ENCODE data around the gene CCL28. TPM values are rescaled to one million over a fixed set of nuclear protein-coding genes. Genes with fewer than 3 reads are reported as not detected.

Gene CCL28
- total RNA-seq, 1 donor from 2014 or later: 0.46 TPM

DNA sequence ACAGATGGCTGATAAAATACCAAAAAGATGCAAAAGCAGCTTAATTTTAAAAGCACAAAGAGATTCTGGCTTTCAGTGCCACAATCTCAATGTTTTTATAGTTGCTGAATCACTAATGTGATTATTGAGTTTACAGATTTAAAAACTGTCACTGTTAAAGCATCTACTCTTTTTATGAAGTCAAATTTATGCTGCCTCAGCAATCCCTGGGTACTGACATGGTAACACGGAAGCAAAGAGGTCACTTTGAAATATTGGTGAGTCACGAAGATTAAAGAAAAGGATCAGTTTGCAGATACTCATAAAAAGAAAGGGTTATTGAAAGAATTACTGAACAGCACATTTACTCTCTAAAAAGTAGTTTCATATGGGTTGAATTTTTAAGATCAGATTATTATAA, 59.3 kb downstream of the CCL28 start:
- TF ChIP-seq CTCF (IDR thresholded peaks at IDR 0.05; ENCODE audit: unreplicated experiment): no peak
- H3K27me3 Mint-ChIP-seq (ENCODE audit: unreplicated experiment): peaks cover 1% of the 10 kb centered on the region
- no peaks in the 10 kb centered on the region for H3K9me3 Mint-ChIP-seq (ENCODE audit: unreplicated experiment)
- H3K36me3 Mint-ChIP-seq (ENCODE audit: low read depth, unreplicated experiment): no peaks in the 10 kb centered on the region
- H3K27ac Mint-ChIP-seq (ENCODE audit: unreplicated experiment): no peak overlapping the region
- DNase-seq (ENCODE audit: low spot score): no peak
- H3K4me1 Mint-ChIP-seq (ENCODE audit: unreplicated experiment): peaks cover 8% of the 10 kb centered on the region
- H3K4me3 Mint-ChIP-seq (ENCODE audit: unreplicated experiment): no peak overlapping the region

DNA sequence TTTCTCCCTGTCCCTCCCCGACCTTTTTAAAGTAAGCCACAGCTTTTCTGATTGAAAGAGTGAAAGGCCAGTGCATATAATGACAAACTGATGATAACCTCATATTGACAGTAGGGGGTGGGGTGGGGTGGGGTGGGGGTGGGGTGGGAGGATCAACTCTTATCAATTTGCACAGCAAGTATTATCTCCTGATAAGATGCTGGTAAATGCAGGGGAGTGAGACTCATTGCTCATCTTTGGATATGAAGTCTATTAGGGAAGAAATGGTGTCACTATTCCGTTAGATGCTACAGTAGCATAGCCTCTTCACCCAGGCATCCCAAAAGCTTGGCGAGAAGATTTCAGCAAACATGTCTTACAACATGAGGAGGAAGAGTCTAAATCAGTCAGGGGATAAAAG, 60.1 kb downstream of the CCL28 start:
- H3K9me3 Mint-ChIP-seq (ENCODE audit: unreplicated experiment): no peaks in the 10 kb centered on the region
- DNase-seq (ENCODE audit: low spot score): no peak
- H3K4me1 Mint-ChIP-seq (ENCODE audit: unreplicated experiment): peaks cover 8% of the 10 kb centered on the region
- TF ChIP-seq CTCF (IDR thresholded peaks at IDR 0.05; ENCODE audit: unreplicated experiment): no peak
- H3K36me3 Mint-ChIP-seq (ENCODE audit: low read depth, unreplicated experiment): no peaks in the 10 kb centered on the region
- no peak overlapping the region for H3K4me3 Mint-ChIP-seq (ENCODE audit: unreplicated experiment)
- no peak overlapping the region for H3K27ac Mint-ChIP-seq (ENCODE audit: unreplicated experiment)
- H3K27me3 Mint-ChIP-seq (ENCODE audit: unreplicated experiment): peaks cover 1% of the 10 kb centered on the region

DNA sequence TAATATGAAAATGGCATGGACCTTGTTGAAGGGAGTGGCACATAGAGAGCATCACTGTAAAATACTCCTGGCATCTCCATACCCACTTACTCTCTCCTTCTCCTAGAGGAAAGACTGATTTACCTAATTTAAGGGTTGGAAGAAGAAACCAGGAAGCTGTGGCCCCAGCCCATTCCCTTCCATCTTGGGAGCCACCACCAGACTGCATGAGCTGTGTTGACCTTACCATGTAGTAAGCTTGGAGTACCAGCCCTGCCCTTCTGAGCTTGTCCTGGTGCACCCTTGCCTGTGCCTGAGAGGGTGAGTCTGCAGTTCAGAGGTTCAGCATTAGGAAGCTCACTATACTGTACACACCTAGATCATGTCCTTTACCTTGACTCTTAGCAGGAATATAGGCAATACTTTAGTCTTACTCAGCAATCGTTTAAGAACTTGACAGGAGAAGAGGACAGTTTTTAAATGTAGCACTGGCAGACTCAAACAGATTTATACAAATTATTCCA, 63.3 kb downstream of the CCL28 start:
- H3K27me3 Mint-ChIP-seq (ENCODE audit: unreplicated experiment): no peaks in the 10 kb centered on the region
- H3K4me3 Mint-ChIP-seq (ENCODE audit: unreplicated experiment): no peak overlapping the region
- DNase-seq (ENCODE audit: low spot score): no peak
- peaks cover 4% of the 10 kb centered on the region for H3K4me1 Mint-ChIP-seq (ENCODE audit: unreplicated experiment)
- H3K36me3 Mint-ChIP-seq (ENCODE audit: low read depth, unreplicated experiment): no peaks in the 10 kb centered on the region
- TF ChIP-seq CTCF (IDR thresholded peaks at IDR 0.05; ENCODE audit: unreplicated experiment): no peak
- no peaks in the 10 kb centered on the region for H3K9me3 Mint-ChIP-seq (ENCODE audit: unreplicated experiment)
- H3K27ac Mint-ChIP-seq (ENCODE audit: unreplicated experiment): no peak overlapping the region

- H3K9me3 Mint-ChIP-seq (ENCODE audit: unreplicated experiment): no peaks in the 10 kb centered on the region
- no peaks in the 10 kb centered on the region for H3K27me3 Mint-ChIP-seq (ENCODE audit: unreplicated experiment)
- TF ChIP-seq CTCF (IDR thresholded peaks at IDR 0.05; ENCODE audit: unreplicated experiment): no peak
- no peaks in the 10 kb centered on the region for H3K36me3 Mint-ChIP-seq (ENCODE audit: low read depth, unreplicated experiment)
- no peak overlapping the region for H3K27ac Mint-ChIP-seq (ENCODE audit: unreplicated experiment)
- no peak overlapping the region for H3K4me3 Mint-ChIP-seq (ENCODE audit: unreplicated experiment)
- no peaks in the 10 kb centered on the region for H3K4me1 Mint-ChIP-seq (ENCODE audit: unreplicated experiment)
- DNase-seq (ENCODE audit: low spot score): no peak
These were observed 64.0 kb downstream of the CCL28 start for GRCh38 chr5:43348207-43348606.

- DNase-seq (ENCODE audit: low spot score): no peak
- Mint-ChIP-seq H3K4me1 (ENCODE audit: unreplicated experiment) (no peaks in the 10 kb centered on the region), H3K36me3 (ENCODE audit: low read depth, unreplicated experiment) (peaks cover 5% of the 10 kb centered on the region), H3K4me3 (ENCODE audit: unreplicated experiment) (no peak overlapping the region), H3K27ac (ENCODE audit: unreplicated experiment) (no peak overlapping the region), H3K27me3 (ENCODE audit: unreplicated experiment) (no peaks in the 10 kb centered on the region), H3K9me3 (ENCODE audit: unreplicated experiment) (peaks cover 8% of the 10 kb centered on the region)
- no peak for TF ChIP-seq CTCF (IDR thresholded peaks at IDR 0.05; ENCODE audit: unreplicated experiment)
These were observed 73.3 kb downstream of the CCL28 start for GRCh38 chr5:43338862-43339261.
